ENCODE measurements around the gene PROP1.

GRCh38 chr5:177995691-177996595 lies at the start of gene PROP1:
- TF ChIP-seq MAX (IDR thresholded peaks at IDR 0.05; ENCODE audit: low read depth, low read length) (no peak), CTCF (IDR thresholded peaks at IDR 0.05; ENCODE audit: low read depth, low read length) (no peak), POLR2A (IDR thresholded peaks at IDR 0.05; ENCODE audit: extremely low read depth, insufficient read length) (no peak)

All from NB4 (cell line).